Ammon's horn (tissue), 1 donor: Measurements from ENCODE around the gene SCP2.
"Not testable (repeated sequence)": the region's sequence is repeated elsewhere in the genome, so short reads cannot be mapped to it uniquely, and the experiment has no call there.

Source experiments
- DNase-seq: peaks from one replicate; pipeline ENCODE4 v3.0.0-alpha.2; 2016; ENCODE audit warnings: low spot score

Gene SCP2

DNA sequence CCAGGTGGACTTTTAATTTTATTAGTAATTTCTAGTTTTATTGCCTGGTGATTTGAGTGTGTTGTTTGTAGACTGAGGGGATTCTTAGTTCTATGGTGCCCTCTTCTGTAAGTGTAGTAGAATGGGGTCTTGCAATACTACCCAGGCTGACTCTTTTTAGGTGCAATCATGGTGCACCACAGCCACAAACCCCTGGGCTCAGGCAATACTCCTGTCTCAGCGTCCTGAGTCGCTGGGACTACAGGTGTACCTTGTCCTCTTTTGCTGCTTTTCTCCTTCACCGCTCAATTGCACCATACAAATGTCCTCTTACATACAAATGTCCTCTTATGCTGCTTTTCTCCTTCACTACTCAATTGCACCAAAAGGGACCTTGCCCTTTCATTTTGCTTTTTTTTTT, 43.1 kb downstream of the SCP2 start:
- DNase-seq: peak; percentile 10

DNA sequence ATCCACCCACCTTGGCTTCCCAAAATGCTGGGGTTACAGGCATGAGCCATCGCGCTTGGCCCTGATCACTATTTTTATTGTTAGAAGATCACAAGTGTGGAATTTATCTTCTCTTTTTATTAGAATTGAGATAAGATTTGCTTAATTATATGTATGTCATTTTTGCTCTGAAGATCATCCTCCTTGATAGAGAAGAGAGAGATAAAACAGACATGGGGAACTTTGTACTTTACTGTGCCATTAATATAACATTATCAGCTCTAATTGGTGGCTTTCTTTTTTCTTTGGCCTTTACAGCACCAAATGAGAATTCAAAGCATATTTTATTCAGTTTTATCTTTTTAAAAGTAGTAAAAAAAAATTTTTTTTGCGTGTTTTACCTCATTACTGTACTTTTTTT, 46.8 kb downstream of the SCP2 start:
- DNase-seq: no peak

DNA sequence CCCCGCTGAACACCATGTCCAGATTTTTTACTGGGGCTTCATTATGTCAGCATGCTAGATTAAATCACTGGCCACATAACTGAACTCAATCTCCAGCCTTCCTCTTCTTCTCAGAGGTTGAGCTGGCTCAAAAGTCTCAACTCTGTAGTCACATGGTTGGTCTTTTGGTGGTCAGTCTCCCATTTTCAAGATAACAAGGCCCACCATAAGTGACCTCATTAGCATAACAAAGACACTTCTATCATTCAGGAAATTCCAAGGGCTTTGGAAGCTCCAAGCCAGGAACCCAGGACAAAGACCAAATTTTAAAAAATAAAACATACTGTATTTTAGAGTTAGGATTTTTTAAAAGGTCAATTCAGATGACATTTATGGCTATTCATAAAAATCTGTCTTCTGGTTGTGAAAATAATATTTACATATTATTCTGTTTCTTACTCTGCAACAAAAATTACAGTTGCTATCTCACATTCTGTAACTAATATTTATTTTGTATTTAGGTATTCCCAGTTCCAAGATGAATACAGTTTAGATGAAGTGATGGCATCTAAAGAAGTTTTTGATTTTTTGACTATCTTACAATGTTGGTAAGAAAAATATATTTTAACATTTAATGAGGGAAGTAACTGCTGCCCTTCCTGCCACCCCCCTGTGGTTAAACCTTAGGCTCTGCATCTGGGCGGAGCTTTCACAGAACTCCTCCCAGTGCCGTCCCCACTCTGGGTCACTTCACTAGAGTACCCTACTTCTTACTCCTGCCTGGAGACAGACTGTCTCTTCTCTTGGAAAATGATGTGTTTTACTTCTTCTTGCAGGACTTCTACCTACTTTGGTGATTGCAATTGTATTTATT, 49.3 kb downstream of the SCP2 start:
- DNase-seq: no peak

DNA sequence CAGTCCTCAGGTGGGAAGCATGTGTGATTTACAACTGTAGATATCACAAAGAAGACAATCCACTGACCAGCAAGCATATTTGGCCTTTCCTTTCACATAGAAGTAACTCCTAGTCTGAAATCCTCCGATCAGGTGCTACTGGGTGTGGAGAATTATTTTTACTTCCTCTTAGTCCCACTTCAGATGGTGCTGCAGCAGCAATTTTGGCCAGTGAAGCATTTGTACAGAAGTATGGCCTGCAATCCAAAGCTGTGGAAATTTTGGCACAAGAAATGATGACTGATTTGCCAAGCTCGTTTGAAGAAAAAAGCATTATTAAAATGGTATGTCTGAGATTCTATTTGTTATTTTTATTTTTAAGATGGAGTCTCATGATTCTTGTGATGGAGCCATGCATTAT, 51.0 kb downstream of the SCP2 start:
- DNase-seq: no peak

DNA sequence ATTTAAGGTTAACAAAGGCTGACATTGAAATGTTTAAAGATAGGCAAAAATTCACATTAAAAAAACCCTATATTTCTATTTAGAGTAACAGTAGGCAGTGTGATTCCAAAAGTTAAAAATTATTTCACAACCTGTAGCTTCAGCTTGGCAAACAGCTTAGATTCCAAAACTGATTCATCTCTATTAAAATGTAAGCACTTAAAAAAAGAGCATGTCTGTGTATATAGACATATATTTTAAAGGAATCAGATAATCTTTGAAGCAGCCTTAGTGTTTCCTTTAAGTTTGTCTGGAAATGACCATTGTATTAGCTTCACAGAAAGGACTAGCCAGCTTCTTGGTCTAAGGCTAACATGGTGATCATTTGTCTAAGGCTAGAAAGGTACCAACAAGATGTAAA, 65.7 kb downstream of the SCP2 start:
- not testable (repeated sequence) for DNase-seq

DNA sequence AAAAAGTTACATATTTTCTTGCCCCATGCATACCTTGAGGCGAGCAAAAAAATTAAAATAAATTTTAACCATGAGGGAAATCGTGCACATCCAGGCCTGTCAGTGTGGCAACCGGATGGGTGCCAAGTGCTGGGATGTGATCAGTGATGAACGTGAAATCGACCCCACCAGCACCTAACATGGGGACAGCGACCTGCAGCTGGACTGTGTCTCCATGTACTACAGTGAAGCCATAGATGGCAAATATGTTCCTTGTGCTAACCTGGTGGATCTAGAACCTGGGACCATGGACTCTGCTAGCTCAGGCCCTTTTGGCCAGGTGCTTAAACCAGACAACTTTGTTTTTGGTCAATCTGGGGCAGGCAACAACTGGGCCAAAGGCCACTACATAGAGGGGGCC, 67.6 kb downstream of the SCP2 start:
- no peak for DNase-seq

DNA sequence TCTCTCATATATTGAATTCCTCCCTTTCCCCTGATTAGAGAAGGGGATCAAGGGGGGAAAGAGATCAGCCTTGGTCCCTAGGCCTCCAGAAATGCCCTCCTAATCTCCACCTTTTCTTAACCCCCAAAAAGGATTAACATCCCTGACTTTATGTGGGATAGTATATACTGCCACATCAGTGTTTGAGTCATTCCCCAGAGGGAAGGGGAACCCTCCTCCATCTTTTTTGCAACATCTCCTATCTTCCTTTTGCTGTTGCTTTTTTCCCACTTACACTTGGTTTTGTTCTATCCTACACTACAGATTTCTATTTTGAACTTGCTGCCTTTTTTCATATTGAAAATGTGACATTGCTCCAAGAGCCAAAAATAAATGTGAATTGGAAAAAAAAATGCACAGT, 69.6 kb downstream of the SCP2 start:
- no peak for DNase-seq

DNA sequence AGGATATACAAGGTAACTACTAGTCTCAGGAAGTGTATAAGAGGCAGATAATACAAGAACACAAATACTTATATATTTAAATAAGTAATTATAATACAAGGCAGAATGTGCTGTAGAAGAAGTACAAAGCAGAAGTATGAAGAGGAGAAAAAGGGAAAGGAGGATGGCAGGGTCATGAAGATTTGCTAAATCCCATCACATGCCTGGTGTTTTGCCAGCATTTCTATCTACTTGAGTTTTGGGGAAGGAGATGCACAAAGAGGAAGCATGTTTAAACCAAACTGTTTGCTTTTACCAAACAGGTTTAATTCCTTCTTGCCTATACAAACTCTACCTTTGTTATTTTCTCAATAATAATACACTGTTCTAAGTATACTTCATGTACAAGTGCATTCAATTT, 74.1 kb downstream of the SCP2 start:
- peak; percentile 39 for DNase-seq

DNA sequence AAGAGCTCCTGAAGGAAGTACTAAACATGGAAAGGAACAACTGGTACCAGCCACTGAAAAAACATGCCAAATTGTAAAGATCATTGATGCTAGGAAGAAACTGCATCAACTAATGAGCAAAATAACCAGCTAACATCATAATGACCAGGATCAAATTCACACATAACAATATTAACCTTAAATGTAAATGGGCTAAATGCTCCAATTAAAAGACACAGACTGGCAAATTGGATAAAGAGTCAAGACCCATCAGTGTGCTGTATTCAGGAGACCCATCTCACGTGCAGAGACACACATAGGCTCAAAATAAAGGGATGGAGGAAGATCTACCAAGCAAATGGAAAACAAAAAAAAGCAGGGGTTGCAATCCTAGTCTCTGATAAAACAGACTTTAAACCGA, 79.5 kb downstream of the SCP2 start:
- DNase-seq: not testable (repeated sequence)

DNA sequence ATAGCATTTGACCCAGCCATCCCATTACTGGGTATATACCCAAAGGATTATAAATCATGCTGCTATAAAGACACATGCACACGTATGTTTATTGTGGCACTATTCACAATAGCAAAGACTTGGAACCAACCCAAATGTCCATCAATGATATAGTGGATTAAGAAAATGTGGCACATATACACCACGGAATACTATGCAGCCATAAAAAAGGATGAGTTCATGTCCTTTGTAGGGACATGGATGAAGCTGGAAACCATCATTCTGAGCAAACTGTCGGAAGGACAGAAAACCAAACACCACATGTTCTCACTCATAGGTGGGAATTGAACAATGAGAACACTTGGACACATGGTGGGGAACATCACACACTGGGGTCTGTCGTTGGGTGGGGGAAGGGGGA, 83.2 kb downstream of the SCP2 start:
- not testable (repeated sequence) for DNase-seq

DNA sequence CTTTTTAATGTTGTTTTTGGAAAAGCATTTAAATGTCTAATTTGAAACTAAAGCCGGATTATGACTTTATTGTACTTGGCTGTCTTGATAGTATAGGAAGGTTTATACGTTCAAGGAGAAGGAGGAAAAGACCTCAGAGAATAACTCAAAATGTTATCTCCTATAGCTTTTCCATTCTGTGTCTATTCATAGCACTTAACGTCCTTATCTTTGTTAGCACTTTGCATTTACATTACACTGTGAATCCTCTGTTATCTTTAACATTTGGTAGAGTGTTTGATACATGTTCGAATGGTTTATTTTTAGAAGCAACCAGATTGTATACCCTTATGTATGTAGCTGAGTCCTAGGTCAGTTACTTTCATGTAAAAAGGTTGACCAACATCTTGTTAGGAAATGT, 84.1 kb downstream of the SCP2 start:
- DNase-seq: no peak

DNA sequence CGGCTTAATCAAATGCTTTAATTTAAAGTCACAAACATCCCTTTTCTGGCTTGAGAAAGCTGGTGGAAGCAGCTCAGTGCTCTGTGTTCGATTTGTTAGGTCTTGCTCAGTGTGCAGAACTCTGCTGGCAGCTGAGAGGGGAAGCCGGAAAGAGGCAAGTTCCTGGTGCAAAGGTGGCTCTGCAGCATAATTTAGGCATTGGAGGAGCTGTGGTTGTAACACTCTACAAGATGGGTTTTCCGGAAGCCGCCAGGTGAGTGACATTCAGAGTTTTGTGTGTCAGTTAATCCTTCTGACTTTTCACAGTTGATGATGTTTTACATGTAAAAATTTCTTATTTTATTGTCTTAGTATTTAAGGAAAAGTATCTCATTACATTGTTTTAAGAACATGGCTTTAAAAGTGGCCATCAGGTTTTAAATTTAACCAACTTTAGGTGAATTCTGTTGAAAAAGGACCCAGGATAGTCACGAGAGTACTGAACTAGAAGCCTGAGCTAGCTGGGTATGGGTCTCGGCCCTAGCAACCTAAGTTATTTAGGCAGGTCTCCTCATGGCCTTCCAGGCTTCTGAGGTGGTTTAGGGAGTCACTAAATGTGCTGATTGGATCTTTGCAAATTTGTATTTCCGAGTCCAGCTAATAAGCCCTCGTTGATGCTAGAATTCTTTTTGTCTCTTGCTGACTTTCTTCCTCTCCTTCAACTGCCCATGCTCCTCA, 87.9 kb downstream of the SCP2 start:
- peak; percentile 87 for DNase-seq

DNA sequence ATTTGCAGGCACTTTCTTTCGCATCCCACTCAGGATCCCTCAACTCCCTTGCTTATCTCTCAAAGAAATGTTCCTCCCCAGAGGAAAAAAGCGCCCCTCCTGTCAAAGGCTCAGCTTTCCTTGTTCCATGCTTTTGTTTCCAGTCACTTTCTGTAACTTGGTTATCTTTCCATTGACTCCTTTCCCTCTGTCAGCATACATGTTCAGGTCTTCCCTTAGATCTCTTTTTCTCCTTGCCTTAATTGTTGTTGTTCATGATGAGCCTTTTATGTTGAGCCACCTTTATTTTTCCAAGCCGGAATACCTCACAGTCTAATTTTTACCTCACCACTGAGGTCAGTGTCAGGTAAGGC, 88.4 kb downstream of the SCP2 start:
- no peak for DNase-seq

DNA sequence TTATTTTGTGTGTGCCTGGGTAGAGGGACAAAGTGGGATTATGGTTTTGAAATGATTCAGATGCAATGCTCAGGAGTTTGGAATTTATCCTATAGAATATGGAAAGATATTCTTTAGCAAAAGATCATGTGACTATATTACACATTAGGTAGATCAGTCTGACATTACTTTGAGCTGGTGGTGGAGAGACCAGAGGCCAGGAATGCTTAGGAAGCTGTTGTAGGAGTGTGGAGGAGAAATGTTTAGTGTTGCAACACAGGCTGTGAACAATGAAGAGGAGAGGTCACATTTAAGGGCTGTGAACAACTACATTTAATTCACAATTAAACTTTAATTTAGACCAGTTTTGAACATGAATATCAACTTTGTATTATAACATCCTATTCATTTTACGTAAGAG, 89.6 kb downstream of the SCP2 start:
- DNase-seq: no peak

DNA sequence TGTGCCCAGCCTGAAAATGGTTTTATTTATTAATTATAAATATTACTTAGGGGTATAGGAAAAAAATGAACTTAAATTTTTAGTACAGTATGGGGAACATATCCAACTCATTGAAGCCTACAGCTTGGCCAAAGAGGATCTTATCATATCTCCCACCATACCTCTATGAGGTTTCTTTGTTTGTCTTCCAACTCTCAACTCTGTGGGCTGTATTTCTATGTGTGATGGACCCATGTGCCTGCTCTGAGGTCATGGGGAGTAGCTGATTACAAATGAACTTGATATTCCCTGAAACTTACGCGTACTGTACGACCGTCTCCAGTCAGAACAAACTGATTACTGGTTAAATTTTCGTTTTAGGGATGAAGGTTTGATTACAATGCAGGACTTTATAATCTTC, 93.5 kb downstream of the SCP2 start:
- no peak for DNase-seq

DNA sequence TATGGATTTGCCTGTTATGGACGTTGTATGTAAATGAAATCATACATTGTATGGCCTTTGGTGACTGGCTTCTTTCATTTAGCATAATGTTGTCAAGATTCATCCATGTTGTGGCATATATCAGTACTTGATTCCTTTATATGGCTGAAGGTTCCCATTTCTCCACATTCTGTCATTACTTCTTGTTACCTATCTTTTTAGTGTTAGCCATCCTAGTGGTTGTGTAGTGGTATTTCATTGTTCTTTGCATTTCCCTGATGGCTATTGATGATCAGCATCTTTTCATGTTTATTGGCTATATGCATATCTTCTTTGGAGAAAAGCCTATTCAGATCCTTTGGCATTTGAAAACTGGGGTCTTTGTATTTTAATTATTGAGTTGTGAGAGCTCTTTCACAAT, 95.1 kb downstream of the SCP2 start:
- no peak for DNase-seq

DNA sequence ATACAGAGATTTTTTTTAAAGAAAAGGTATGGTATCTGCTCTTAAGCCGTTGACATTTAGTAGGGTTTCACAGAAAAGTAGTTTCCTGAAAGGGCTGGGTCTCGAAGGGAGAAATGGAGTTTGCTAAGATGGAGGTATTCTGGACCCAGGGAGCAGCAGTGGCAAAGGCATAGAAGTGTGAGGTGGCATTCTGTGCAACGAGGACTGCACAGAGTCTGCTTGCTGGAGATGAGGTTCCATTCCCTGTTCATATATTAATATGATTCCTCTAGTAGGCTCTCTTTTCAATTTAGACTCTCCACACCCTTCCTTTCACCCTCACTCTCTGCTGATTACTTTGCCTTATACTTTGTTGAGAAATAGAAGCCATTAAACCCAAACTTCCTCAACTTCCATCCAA, 96.5 kb downstream of the SCP2 start:
- DNase-seq: no peak

DNA sequence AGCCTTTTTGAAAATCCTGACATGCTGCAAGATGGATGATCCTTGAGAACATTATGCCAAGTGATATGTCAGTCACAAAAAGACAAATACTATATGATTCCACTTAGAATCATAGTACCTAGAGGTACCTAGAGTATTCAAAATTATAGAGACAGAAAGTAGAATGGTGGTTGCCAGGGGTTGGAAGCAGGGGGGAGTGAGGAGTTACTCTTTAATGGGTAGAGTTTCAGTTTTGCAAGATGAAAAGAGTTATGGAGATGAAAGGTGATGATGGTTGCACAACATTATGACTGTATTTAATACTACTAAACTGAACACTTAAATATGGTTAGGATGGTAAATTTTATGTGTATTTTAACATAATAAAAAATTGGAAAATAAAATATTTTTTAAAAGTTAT, 97.0 kb downstream of the SCP2 start:
- DNase-seq: no peak

DNA sequence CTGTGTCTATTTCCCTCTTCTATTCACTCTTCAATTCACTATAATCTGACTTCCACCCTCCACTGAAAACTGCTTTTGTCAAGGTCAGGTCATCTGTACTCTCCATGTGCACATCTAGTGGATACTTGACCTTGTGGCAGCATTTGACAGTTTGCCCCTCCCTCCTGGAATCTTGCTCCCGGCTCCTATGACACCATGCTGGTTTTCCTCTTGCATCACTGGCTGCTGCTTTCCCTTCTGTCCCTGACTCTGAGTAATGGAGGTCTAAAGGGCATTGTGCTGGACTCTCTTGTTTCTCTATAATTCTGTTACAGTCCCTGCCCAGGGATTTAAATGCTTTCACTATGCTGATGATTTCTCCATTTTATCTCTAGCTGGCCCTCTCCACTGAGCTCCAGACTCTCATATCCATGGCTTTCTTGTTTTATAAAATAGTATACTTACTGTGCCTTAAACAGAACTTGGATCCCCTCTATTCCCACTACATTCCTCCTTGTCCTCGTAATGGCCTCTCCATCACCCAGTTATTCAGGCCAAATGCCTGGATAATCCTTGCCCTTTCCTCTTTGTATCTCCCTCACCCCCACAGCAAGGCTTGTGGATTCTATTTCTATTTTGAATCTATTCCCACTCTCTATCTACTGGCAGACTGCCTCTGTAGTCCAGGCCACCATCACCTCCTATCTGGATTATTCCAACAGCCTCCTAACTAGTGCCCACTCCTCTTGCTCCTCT, 98.1 kb downstream of the SCP2 start:
- DNase-seq: no peak

DNA sequence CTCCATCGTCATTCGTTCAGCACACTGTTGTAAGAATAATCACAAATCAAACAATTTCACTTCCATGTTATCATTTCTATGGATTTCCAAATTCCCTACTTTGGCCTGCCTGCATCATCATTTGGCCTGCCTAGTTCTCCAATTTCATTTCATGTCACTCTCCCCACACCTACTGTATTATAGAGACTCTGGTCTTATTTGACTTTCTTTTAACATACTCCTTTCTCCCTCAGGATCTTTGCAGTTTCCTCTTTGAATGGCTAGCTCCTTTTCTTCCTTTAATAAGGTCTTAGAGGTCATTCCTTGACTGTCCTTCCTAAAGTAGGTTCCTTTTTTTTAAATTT, 98.7 kb downstream of the SCP2 start:
- no peak for DNase-seq

DNA sequence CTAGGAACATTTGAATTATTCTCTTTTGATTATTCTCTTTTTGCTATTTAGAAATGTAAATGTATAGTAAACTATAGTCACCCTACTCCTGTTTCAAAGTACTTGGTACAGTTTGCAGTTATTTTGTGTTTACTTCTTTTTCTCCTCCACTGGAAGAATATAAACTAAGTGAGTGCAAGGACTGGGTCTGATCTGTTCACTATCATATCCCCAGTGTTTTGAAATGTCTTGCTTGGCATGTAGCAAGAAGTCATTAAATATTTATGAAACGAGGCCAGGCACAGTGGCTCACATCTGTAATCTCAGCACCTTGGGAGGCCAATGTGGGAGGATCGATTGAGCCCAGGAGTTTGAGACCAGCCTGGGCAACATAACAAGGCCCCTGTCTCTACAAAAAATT, 99.2 kb downstream of the SCP2 start:
- no peak for DNase-seq

DNA sequence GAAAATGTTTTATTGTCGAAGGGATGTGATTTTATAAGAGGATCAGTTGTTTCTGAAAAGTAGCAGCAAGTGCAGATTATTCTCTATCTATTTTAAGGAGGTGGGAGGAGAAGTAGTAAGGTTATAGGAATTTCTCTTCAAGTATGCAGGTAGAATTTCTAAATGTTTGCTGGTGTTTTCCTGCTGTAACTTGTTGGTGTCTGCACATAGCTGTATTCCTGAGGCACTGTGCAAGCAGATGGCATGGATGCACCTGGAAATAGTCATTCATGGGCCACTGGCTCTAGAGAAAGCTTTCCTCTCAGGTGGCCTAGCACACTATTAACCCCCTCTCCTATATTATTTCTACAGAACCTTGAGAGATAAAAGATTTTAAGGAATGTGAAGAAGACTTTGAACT, 104.7 kb downstream of the SCP2 start:
- no peak for DNase-seq

DNA sequence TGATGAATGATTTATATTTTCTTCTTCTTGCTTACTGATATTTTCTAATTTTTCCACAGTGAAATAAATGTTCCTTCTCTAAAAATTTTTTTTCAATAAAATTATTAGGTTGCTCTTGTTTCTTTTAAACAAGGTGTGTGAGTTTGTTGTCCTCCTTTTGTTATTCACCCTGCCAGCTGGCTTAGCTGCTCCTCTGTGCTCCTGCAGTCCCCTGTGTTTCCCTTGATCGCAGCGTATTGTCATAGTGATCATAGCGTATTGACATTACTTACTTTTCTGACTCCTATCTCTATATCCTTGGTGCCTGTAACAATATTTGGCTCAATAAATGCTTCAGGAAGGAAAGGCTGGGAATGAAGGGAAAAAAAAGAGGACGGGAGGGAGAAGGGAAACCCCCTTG, 110.1 kb downstream of the SCP2 start:
- DNase-seq: no peak
